Subcutaneous adipose tissue (tissue), 4 donors: ENCODE measurements around the gene CCDC122. TPM values are rescaled to one million over a fixed set of nuclear protein-coding genes. Genes with fewer than 3 reads are reported as not detected.

Source experiments
- CTCF ChIP-seq: fragments of 450-650 bp; IDR thresholded peaks from one replicate; pipeline ENCODE4 v1.5.1; 2016; ENCODE audit warnings: low read depth, mild to moderate bottlenecking, control low read depth, antibody characterized with exemption, moderate library complexity
- total RNA-seq, 4 donors: library from RNA; depleted of rRNA; stranded (reverse); fragments of >200 nt; gene quantifications; one replicate each; pipeline ENCODE4 v1.1.0, GENCODE V29; 2016

CCDC122 gene
- 1 to 10 TPM in 3 of 4 donors, under 1 TPM in 1; 0.19 to 5.3 (median 2.9) TPM for total RNA-seq

DNA sequence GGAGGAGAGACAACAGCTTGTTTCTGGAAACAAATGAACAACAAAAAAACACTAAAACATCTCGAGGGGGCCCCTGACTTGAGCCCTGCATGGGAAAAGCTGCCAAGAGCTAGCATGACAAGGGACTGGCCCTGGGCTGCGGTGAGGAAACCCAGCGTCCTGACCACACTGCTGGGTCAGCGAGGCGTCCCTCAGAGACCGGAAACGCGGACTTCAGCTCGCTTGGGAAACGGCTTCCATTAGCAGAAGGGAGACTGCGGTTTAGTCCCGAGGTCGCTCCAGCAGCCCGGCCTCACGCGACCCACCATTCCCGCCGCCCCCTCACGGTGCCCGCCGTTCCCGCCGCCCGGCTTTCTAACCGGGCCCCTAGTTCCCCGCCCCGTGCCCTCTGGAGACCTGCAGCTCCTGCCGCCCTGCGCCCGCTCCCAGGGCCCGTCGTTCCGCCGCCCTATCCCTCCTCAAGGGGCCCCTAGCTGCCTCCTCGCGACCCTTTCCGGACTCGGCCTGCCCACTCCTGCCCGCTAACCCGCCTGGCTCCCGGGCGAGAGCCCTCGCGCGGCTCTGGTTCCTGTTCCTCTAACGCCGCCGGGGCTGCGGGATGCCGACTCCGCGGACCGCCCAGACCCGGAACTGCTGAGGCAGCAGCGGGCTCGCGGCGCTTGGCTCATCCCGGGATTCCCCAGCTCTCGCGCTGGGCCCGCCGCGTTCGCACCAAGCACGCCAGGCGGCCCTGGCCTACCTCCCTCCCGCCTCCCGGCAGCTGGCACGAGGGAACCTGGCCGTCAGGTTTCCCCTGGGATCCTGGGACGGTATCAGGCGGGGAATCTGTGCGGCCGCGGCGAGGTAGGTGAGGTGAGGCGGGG lies at the start of gene CCDC122:
CCDC122 (minus strand) TSS at position 849 of the 863 bp plus-strand sequence. CDS start 10,364 bp downstream, outside the sequence.
- no peak for TF ChIP-seq CTCF

- TF ChIP-seq CTCF, result no peak
These were observed 45.2 kb upstream of the CCDC122 start for GRCh38 chr13:43924549-43925245.

DNA sequence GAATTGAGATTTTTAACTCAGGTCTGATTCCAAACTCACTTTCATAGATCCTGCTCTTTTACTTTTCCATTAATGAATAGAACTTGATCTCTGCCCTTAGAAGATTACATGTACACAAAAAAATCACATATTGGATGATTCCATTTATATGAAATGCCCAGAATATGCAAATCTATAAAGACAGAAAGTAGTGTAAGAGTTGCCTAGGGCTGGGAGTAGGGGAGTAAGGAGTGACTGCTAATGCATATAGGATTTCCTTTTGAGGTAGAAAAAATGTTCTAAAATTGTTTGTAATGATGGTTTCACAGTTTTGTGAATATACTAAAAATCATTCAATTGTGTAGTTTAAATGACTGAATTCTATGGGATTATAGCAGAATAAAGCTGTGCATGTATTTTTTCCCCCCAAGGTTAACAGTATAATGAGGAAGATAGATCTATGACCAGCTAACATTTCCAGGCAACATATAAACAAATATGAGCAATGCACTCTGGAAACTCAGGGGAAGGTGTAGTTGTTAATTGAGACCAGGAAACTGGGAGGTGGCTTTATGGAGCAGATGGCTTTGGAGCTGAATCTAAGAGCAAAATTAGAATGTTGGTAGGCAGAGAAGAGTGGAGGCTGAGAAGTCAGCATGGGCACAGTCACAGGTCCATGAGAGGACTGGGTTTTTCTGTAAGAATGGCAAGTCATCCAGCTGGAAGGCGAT lies 41.6 kb upstream of the CCDC122 start:
- no peak for TF ChIP-seq CTCF

- TF ChIP-seq CTCF, result no peak
These were observed 39.1 kb upstream of the CCDC122 start for GRCh38 chr13:43918636-43919035.

GRCh38 chr13:43916828-43917227 lies 37.3 kb upstream of the CCDC122 start:
- no peak for TF ChIP-seq CTCF

DNA sequence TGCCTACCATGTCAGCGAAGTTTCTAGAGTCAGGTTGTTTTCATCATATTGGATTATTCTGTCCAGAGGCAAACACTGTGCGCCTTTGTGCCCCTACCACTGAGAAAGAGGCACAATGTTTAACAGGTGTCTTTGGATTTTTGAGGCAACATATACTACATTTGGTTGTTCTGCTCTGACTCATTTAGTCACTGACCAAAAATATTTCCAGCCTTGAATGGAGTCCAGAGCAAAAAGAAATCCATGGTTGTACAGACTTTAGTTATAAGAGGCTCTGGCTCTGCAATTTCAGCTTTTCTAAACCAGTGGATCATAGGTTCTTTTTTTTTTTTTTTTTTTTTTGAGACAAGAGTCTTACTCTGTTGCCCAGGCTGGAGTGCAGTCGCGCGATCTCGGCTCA lies 35.9 kb upstream of the CCDC122 start:
- TF ChIP-seq CTCF, result no peak

DNA sequence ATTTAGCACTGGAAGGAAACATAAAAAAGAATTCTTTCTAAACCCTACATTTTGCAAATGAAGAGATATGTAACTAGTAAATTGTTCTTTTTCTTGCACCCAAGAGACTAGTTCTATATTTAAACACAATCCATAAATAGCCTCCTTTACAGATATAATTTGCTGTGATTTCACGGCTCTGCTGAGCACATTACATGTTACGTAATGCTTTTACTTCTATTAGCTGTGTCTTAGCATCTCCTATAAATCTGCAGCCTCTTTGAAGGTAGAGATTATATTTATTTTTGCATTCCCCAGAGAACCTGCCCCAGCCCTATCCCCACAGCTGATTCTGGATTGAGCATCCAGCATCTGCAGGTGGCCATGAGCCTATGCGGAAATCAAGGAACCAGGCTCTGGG lies 32.3 kb upstream of the CCDC122 start:
- TF ChIP-seq CTCF, result no peak
